AG09309 (cell line): Measurements from ENCODE around the gene NOC2L.

Experiments
- DNase-seq: peaks from one replicate; pipeline ENCODE4 v3.0.0-alpha.2; 2010; ENCODE audit warnings: low read depth
- H3K4me3 ChIP-seq: 2 replicates; pipeline ENCODE4 v1.5.1; 2011; ENCODE audit warnings: mild to moderate bottlenecking, low read depth, low read length, moderate library complexity; ENCODE audit not compliant: control insufficient read depth
- CTCF ChIP-seq: IDR thresholded peaks from 2 replicates; pipeline ENCODE4 v1.5.1; 2011; ENCODE audit warnings: mild to moderate bottlenecking, low read depth, low read length, inconsistent platforms; ENCODE audit not compliant: insufficient read depth, control insufficient read depth; ENCODE audit errors: missing control alignments

The NOC2L gene

GRCh38 chr1:941588-942383, 17.3 kb downstream of the NOC2L start:
- no peak for TF ChIP-seq CTCF
- H3K4me3 ChIP-seq = peak overlapping the region; percentile 42
- DNase-seq = peak; percentile 35

- no peak for TF ChIP-seq CTCF
- no peak for DNase-seq
- peak overlapping the region; percentile 7 for H3K4me3 ChIP-seq
These were observed 18.0 kb downstream of the NOC2L start for GRCh38 chr1:941015-941587.

- DNase-seq = no peak
- TF ChIP-seq CTCF = no peak
- H3K4me3 ChIP-seq = peak overlapping the region; percentile 3
These were observed 18.7 kb downstream of the NOC2L start for GRCh38 chr1:940107-941014.

- TF ChIP-seq CTCF = no peak
- H3K4me3 ChIP-seq = no peak overlapping the region
- DNase-seq = no peak
These were observed 19.4 kb downstream of the NOC2L start for GRCh38 chr1:939511-940106.

- no peak for DNase-seq
These were observed 20.2 kb downstream of the NOC2L start for GRCh38 chr1:938711-939489.

More at GRCh38 chr1:938711-939489, 20.2 kb downstream of the NOC2L start:
- no peak overlapping the region for H3K4me3 ChIP-seq
- TF ChIP-seq CTCF = no peak
